Neutrophil (primary cell): ENCODE results near the gene HARS1.
A peak's percentile ranks its signal among the peaks of the same experiment; 100 is the strongest.

Experiments
- H3K27ac ChIP-seq: fragments of 200-600 bp; sonication (generic); 2 replicates; pipeline ENCODE4 v1.5.1; 2016; ENCODE audit warnings: mild to moderate bottlenecking, moderate library complexity
- H3K27me3 ChIP-seq: fragments of 200-600 bp; sonication (generic); 2 replicates; pipeline ENCODE4 v1.6.0; 2016; ENCODE audit warnings: mild to moderate bottlenecking
- H3K36me3 ChIP-seq: fragments of 200-600 bp; sonication (generic); 2 replicates; pipeline ENCODE4 v1.5.1; 2017
- H3K4me1 ChIP-seq, 2 experiments: fragments of 200-600 bp in 1 of 2; sonication (generic) in 1 of 2; 1 replicate in 1 of 2; 2 replicates in 1 of 2; pipeline versions ENCODE4 v1.5.1 to v1.6.1; 2013 to 2016; ENCODE audit warnings: low read depth in 1 of 2, low read length in 1 of 2, mild to moderate bottlenecking in 1 of 2, moderate library complexity in 1 of 2; ENCODE audit not compliant: control insufficient read depth in 1 of 2, insufficient read depth in 1 of 2
- H3K4me3 ChIP-seq, 2 experiments: fragments of 200-600 bp in 1 of 2; sonication (generic) in 1 of 2; 1 replicate in 1 of 2; 2 replicates in 1 of 2; pipeline ENCODE4 v1.5.1; 2013 to 2016; ENCODE audit warnings: low read depth in 1 of 2, low read length in 1 of 2, mild to moderate bottlenecking in 1 of 2, moderate library complexity in 1 of 2
- H3K9me3 ChIP-seq: fragments of 200-600 bp; sonication (generic); 2 replicates; pipeline ENCODE4 v1.5.1; 2016
- TF ChIP-seq, protein P1 (sequence below): fragments of 200-600 bp; sonication (generic); IDR thresholded peaks from 2 replicates; pipeline ENCODE4 v1.5.1; 2016; ENCODE audit warnings: antibody characterized with exemption

Gene HARS1

DNA sequence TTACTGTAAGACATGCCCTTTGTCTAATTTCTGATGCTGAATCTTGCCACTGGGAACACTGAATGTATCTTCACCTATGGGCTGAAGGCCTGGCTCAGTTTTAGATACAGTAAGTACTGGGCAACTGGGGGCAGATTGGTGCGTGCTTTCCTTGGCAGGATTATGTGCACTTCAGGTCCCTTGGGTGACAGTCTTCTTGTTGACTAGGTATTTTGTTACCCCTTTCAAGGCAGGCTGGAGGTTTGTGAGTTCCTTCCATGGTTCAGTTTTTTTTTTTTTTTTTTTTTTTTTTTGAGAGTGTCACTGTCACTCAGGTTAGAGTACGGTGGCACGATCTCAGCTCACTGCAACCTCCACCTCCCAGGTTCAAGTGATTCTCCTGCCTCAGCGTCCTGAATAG, 16.6 kb upstream of the HARS1 start:
- TF ChIP-seq, protein P1, sequence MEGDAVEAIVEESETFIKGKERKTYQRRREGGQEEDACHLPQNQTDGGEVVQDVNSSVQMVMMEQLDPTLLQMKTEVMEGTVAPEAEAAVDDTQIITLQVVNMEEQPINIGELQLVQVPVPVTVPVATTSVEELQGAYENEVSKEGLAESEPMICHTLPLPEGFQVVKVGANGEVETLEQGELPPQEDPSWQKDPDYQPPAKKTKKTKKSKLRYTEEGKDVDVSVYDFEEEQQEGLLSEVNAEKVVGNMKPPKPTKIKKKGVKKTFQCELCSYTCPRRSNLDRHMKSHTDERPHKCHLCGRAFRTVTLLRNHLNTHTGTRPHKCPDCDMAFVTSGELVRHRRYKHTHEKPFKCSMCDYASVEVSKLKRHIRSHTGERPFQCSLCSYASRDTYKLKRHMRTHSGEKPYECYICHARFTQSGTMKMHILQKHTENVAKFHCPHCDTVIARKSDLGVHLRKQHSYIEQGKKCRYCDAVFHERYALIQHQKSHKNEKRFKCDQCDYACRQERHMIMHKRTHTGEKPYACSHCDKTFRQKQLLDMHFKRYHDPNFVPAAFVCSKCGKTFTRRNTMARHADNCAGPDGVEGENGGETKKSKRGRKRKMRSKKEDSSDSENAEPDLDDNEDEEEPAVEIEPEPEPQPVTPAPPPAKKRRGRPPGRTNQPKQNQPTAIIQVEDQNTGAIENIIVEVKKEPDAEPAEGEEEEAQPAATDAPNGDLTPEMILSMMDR, result no peak
- peaks cover 49% of the 10 kb centered on the region for H3K36me3 ChIP-seq
- H3K4me3 ChIP-seq, result no peak overlapping the region
- no peaks in the 10 kb centered on the region for H3K9me3 ChIP-seq
- H3K27me3 ChIP-seq, result peaks cover 14% of the 10 kb centered on the region
- H3K4me1 ChIP-seq, result peaks cover 3 to 13% of the 10 kb centered on the region in 2 experiments
- peak overlapping the region; percentile 36 for H3K27ac ChIP-seq

DNA sequence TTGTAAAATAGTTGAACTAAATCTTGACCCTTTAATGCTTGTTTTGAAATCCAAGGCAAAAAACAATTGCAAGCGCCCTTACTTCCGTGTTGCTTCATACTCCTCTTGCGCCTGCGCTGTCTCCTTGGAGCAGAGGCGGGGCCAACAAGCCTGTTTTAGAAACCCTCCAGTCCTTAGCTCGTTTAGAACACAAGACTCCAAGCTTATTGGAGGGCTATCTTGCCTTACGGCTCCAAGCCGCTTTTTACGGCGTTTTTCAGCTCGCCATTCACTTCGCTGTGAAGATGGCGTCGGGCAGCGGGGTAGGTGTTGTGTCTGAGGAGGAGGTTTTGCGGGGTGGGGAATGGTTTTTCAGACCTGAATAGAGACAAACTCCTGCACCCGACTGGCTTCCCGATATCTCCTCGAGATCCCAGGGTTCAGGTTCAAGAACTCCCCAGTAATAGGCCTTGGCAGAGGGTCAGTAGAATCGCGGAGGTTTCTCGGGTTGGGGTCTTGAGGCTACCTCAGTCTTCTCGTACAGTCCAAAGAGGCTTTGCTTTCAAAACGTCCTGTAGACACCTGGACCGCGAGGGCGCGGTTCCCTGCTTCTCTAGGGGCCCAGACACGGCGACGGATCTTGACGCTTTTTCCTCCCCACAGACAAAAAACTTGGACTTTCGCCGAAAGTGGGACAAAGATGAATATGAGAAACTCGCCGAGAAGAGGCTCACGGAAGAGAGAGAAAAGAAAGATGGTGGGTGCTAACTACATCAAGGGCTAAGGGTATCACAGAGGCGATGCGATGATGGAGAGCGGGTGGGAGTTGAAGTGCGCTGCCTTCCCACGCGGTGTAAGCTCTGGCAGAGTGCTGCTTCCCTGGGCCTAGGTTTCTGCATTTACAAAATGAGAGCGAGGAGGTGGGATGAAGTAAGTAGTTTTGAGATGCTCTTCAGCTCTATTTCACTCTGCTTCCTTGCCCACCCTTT, 9.3 kb upstream of the HARS1 start, which contains the start of gene ZMAT2:
Gene ZMAT2, plus strand, starts transcription at position 271 of the 968 bp plus-strand sequence. Its CDS starts 14 bp downstream, at position 285.
- TF ChIP-seq, protein P1, result no peak
- H3K9me3 ChIP-seq, result no peaks in the 10 kb centered on the region
- H3K4me3 ChIP-seq, result peak within 1 kb of the TSS; percentile 82 to 90
- H3K27ac ChIP-seq, result peak within 1 kb of the TSS; percentile 89
- H3K27me3 ChIP-seq, result no peaks in the 10 kb centered on the region
- H3K4me1 ChIP-seq, result peaks cover 24 to 25% of the 10 kb centered on the region in 2 experiments
- peaks cover 84% of the 10 kb centered on the region for H3K36me3 ChIP-seq

DNA sequence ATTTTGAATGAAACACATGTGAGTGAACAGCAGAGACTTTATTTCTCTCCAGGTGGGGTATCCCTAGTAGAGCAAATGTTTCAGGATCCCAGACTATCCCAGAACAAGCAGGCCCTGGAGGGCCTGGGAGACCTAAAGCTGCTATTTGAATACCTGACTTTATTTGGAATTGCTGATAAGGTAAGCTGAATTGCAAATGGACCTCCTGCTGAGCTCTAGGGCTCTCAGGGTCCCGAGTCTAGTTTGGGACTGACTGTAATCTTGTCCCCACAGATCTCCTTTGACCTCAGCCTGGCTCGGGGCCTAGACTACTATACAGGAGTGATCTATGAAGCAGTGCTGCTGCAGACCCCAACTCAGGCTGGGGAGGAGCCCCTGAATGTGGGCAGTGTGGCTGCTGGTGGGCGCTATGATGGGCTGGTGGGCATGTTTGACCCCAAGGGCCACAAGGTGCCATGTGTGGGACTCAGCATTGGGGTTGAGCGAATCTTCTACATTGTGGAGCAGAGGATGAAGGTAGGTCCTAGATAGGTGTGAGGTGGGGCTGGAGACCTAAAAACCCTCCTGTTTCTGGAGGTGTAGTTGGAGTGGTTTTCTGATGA, 5.8 kb upstream of the HARS1 start:
- Histone ChIP-seq H3K9me3 (no peaks in the 10 kb centered on the region), H3K4me3 (no peak overlapping the region), H3K4me1 (peaks cover 27% of the 10 kb centered on the region in 2 experiments), H3K27me3 (no peaks in the 10 kb centered on the region), H3K36me3 (peaks cover 71% of the 10 kb centered on the region), H3K27ac (no peak overlapping the region)
- TF ChIP-seq, protein P1, result no peak

DNA sequence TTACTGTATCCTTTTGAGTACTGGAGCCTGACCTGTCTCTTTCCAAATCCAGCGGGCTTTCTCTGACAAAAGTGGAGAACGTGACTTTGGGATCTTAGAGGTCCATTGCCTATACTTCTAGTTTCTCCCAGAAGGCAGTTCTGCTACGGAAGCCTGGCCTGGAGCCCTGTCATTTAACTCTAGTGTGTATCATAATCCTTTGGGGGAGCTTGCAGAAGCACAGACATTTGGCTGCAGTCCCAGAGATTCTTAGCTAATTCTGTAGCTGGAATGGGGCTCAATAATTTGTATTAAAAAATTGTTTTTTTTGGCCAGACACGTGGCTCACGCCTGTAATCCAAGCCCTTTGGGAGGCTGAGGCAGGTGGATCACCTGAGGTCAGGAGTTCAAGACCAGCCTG, 3.1 kb upstream of the HARS1 start:
- no peak overlapping the region for H3K27ac ChIP-seq
- peaks cover 60% of the 10 kb centered on the region for H3K36me3 ChIP-seq
- H3K27me3 ChIP-seq, result no peaks in the 10 kb centered on the region
- H3K9me3 ChIP-seq, result no peaks in the 10 kb centered on the region
- TF ChIP-seq, protein P1, result no peak
- no peak overlapping the region for H3K4me3 ChIP-seq
- peaks cover 21 to 24% of the 10 kb centered on the region in 2 experiments for H3K4me1 ChIP-seq

DNA sequence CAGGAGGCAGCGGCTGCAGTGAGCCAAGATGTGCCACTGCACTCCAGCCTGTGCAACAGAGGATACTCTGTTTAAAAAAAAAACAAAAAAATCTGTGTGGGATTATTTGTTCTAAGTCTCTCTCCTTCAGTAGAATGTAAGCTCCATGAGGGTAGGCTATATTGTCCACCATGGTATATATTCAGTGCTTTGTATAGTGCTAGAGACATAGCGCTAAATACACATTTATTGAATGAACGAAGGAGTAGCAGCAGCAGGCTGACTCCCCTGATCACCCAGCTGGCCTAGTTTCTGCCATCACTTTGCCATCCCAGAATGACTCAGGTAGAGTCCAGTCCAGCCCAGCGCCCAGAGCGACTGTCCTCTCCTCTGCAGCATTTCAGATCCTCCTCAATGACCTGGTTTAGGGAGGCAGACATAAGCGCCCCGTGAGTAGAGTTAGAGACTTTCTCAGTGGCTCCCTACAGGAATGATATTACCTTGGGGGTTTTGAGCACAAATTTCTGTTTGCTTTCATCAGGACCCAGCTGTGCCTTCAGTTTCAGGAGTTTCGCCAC, 716 bp downstream of the HARS1 start:
- H3K27ac ChIP-seq, result peak overlapping the region; percentile 95
- peaks cover 39% of the 10 kb centered on the region for H3K36me3 ChIP-seq
- TF ChIP-seq, protein P1, result no peak
- no peaks in the 10 kb centered on the region for H3K9me3 ChIP-seq
- H3K4me3 ChIP-seq, result peak overlapping the region; percentile 69 to 91
- no peaks in the 10 kb centered on the region for H3K27me3 ChIP-seq
- peaks cover 21 to 24% of the 10 kb centered on the region in 2 experiments for H3K4me1 ChIP-seq
